Naive thymus-derived CD4-positive, alpha-beta T cell (primary cell): ENCODE results near the gene MLLT10. TPM values are rescaled to one million over a fixed set of nuclear protein-coding genes. Genes with fewer than 3 reads are reported as not detected.
A peak's percentile ranks its signal among the peaks of the same experiment; 100 is the strongest.

Source experiments
- ATAC-seq: fragments of 150-1000 bp; cut with Tn5 transposase; 2 replicates; pipeline ENCODE4 v1.10.0; 2021; ENCODE audit warnings: mild to moderate bottlenecking, moderate library complexity
- CTCF ChIA-PET: fragments of 350-600 bp; sonication (Branson Sonifier 250); formaldehyde crosslinking; loops from one replicate; lab custom pipeline; 2021; ENCODE audit warnings: antibody characterized with exemption; lab: Charles Lee
- POLR2A ChIA-PET: fragments of 350-600 bp; sonication (Branson Sonifier 250); formaldehyde crosslinking; loops from one replicate; lab custom pipeline; 2021; ENCODE audit warnings: antibody characterized with exemption, inconsistent platforms; lab: Charles Lee
- DNase-seq, 9 donors: peaks; one replicate each; pipeline versions ENCODE4 v3.0.0 to v3.0.0-alpha.2; 2020 to 2022; ENCODE audit warnings: mixed read lengths in 1 of 9
- H3K27ac ChIP-seq: one replicate; pipeline ENCODE4 v1.7.0; 2013; ENCODE audit warnings: mild to moderate bottlenecking, low read depth, low read length, moderate library complexity
- H3K27me3 ChIP-seq, 2 donors: one replicate each; pipeline ENCODE4 v1.7.0; 2013; ENCODE audit warnings: low read length in 2 of 2, mild to moderate bottlenecking in 2 of 2, moderate library complexity in 2 of 2; ENCODE audit not compliant: control insufficient read depth in 2 of 2, insufficient read depth in 2 of 2
- H3K36me3 ChIP-seq, 3 experiments: 1 replicate in 2 of 3; 2 replicates in 1 of 3; pipeline ENCODE4 v1.7.0; 2013; ENCODE audit warnings: low read length in 3 of 3, mild to moderate bottlenecking in 3 of 3, moderate library complexity in 1 of 3; ENCODE audit not compliant: insufficient read depth in 3 of 3, control insufficient read depth in 2 of 3
- H3K4me1 ChIP-seq, 2 donors: one replicate each; pipeline ENCODE4 v1.7.0; 2013; ENCODE audit warnings: low read length in 2 of 2, mild to moderate bottlenecking in 2 of 2, moderate library complexity in 1 of 2; ENCODE audit not compliant: control insufficient read depth in 2 of 2, insufficient read depth in 2 of 2
- H3K4me3 ChIP-seq: 2 replicates; pipeline ENCODE4 v1.7.0; 2013; ENCODE audit warnings: mild to moderate bottlenecking, low read length
- H3K9me3 ChIP-seq, 3 experiments: 1 replicate in 2 of 3; 2 replicates in 1 of 3; pipeline ENCODE4 v1.7.0; 2013; ENCODE audit warnings: low read length in 3 of 3; ENCODE audit not compliant: control insufficient read depth in 2 of 3
- H3K27ac Mint-ChIP-seq, 9 donors: one replicate each; pipeline ENCODE4 v1.8.0; 2020 to 2022; ENCODE audit warnings: mixed read lengths in 9 of 9, mild to moderate bottlenecking in 8 of 9, moderate library complexity in 5 of 9, inconsistent platforms in 2 of 9
- H3K27me3 Mint-ChIP-seq, 5 donors: one replicate each; pipeline ENCODE4 v1.8.0; 2021 to 2022; ENCODE audit warnings: mixed read lengths in 5 of 5, mild to moderate bottlenecking in 1 of 5
- H3K36me3 Mint-ChIP-seq, 5 donors: one replicate each; pipeline ENCODE4 v1.8.0; 2020 to 2022; ENCODE audit warnings: mixed read lengths in 5 of 5, mild to moderate bottlenecking in 3 of 5, inconsistent platforms in 1 of 5
- H3K4me1 Mint-ChIP-seq, 7 donors: one replicate each; pipeline ENCODE4 v1.8.0; 2020 to 2022; ENCODE audit warnings: mixed read lengths in 7 of 7, mild to moderate bottlenecking in 3 of 7, inconsistent platforms in 1 of 7
- H3K4me3 Mint-ChIP-seq, 10 donors: one replicate each; pipeline ENCODE4 v1.8.0; 2020 to 2022; ENCODE audit warnings: mild to moderate bottlenecking in 10 of 10, mixed read lengths in 10 of 10, moderate library complexity in 6 of 10, inconsistent platforms in 2 of 10
- H3K9me3 Mint-ChIP-seq, 11 donors: one replicate each; pipeline ENCODE4 v1.8.0; 2020 to 2022; ENCODE audit warnings: mixed read lengths in 11 of 11, mild to moderate bottlenecking in 4 of 11, inconsistent platforms in 1 of 11, moderate library complexity in 1 of 11
- intact Hi-C, 2 donors: fragments of 100-400 bp; cut with micrococcal nuclease; formaldehyde crosslinking; loops; one replicate each; pipeline ENCODE4 v1.15.1; 2023
- polyA plus RNA-seq, 2 donors: library from polyadenylated mRNA; unstranded; fragments of 300-500 nt; fragmentation: Illumina TruSeq; gene quantifications; one replicate each; pipeline ENCODE4 v1.2.3, GENCODE V29; 2021
- total RNA-seq, 6 experiments: library from RNA in 5 of 6; stranded (reverse) in 5 of 6; gene quantifications; 1 replicate in 5 of 6; 2 replicates in 1 of 6; pipeline ENCODE4 v1.2.3 and lab custom pipeline; 2021 to 2026

The MLLT10 gene
- total and polyA plus RNA-seq, 7 experiments from 2014 or later, result 6.0 to 74.2 (median 61.2) TPM

- H3K27ac ChIP-seq, result peak overlapping the region; percentile 68
- peaks cover 6 to 62% (median 21%) of the 10 kb centered on the region in 5 donors for H3K27me3 Mint-ChIP-seq
- intact Hi-C loops, result loop anchor here (2.0 to 10.0 kb wide), 4 partner anchors 475 to 1127 kb away; partner anchors contain the start of genes BMI1 (in 1 of the 2) and DNAJC1 (in 1 of the 2)
These were observed 6.3 kb upstream of the MLLT10 start for GRCh38 chr10:21527598-21528235.

GRCh38 chr10:21528236-21529031 is 5.6 kb upstream of the MLLT10 start:
- Histone ChIP-seq H3K27me3 (no peaks in the 10 kb centered on the region), H3K4me1 (peaks cover 13 to 24% of the 10 kb centered on the region in 2 donors), H3K36me3 (no peaks in the 10 kb centered on the region), H3K9me3 (no peaks in the 10 kb centered on the region), H3K4me3 (no peak overlapping the region), H3K27ac (no peak overlapping the region)
- ChIA-PET CTCF (interaction anchor here (0.7 kb wide), 1 partner anchor 57 kb away, joined by 3 read pairs; no protein-coding TSS in a partner anchor), POLR2A (interaction anchor here (1.2 to 2.1 kb wide), 3 partner anchors 9 to 700 kb away, joined by 3 to 10 read pairs (median 8); no protein-coding TSS in a partner anchor)
- intact Hi-C loops, result loop anchor here (5.0 to 10.0 kb wide), 3 partner anchors 726 to 1126 kb away; partner anchors contain the start of gene BMI1 (in 1 of the 2)
- DNase-seq (no peak), ATAC-seq (no peak)
- peaks cover 3 to 57% (median 14%) of the 10 kb centered on the region in 5 donors for H3K27me3 Mint-ChIP-seq
- H3K36me3 Mint-ChIP-seq, result peaks cover 0 to 8% (median 0%) of the 10 kb centered on the region in 5 donors
- no peaks in the 10 kb centered on the region for H3K9me3 Mint-ChIP-seq
- H3K4me1 Mint-ChIP-seq, result peaks cover 23 to 50% (median 42%) of the 10 kb centered on the region in 7 donors
- H3K4me3 Mint-ChIP-seq, result peak overlapping the region in 8 of 10 donors; percentile 34 to 91 (median 83)
- H3K27ac Mint-ChIP-seq, result peak overlapping the region in 8 of 9 donors; percentile 43 to 97 (median 90)

More at GRCh38 chr10:21527598-21528235, 6.3 kb upstream of the MLLT10 start:
- H3K9me3 Mint-ChIP-seq, result no peaks in the 10 kb centered on the region
- Histone ChIP-seq H3K36me3 (no peaks in the 10 kb centered on the region), H3K27me3 (no peaks in the 10 kb centered on the region), H3K4me3 (peak overlapping the region; percentile 79), H3K9me3 (no peaks in the 10 kb centered on the region), H3K4me1 (peaks cover 5 to 19% of the 10 kb centered on the region in 2 donors)
- peaks cover 16 to 43% (median 35%) of the 10 kb centered on the region in 7 donors for H3K4me1 Mint-ChIP-seq
- ATAC-seq, result no peak
- ChIA-PET CTCF (interaction anchor here (0.6 to 1.1 kb wide), 2 partner anchors 9 to 93 kb away, joined by 4 to 6 read pairs; no protein-coding TSS in a partner anchor), POLR2A (interaction anchor here (0.6 to 2.1 kb wide), 5 partner anchors 9 to 701 kb away, joined by 3 to 10 read pairs (median 5); partner anchors contain the start of gene DNAJC1)
- H3K36me3 Mint-ChIP-seq, result peaks cover 0 to 8% (median 0%) of the 10 kb centered on the region in 5 donors
- DNase-seq, result peak in 1 of 9 donors; percentile 25
- peak overlapping the region; percentile 67 to 98 (median 84) for H3K4me3 Mint-ChIP-seq
- peak overlapping the region; percentile 15 to 97 (median 87) for H3K27ac Mint-ChIP-seq

- ATAC-seq, result no peak
- CTCF ChIA-PET, result interaction anchor here (0.7 kb wide), 2 partner anchors 8 to 56 kb away, joined by 3 read pairs; no protein-coding TSS in a partner anchor
- H3K36me3 Mint-ChIP-seq, result peaks cover 0 to 8% (median 0%) of the 10 kb centered on the region in 5 donors
These were observed 4.8 kb upstream of the MLLT10 start for GRCh38 chr10:21529032-21529910.

GRCh38 chr10:21530168-21530567 is 3.9 kb upstream of the MLLT10 start:
- H3K27me3 Mint-ChIP-seq, result peaks cover 0 to 45% (median 7%) of the 10 kb centered on the region in 5 donors
- H3K36me3 ChIP-seq, result no peaks in the 10 kb centered on the region
- H3K4me3 ChIP-seq, result no peak overlapping the region
- H3K27me3 ChIP-seq, result no peaks in the 10 kb centered on the region
- no peaks in the 10 kb centered on the region for H3K9me3 Mint-ChIP-seq
- H3K36me3 Mint-ChIP-seq, result peaks cover 0 to 6% (median 0%) of the 10 kb centered on the region in 5 donors
- ChIA-PET POLR2A (interaction anchor here (0.6 to 1.2 kb wide), 2 partner anchors 12 to 721 kb away, joined by 3 to 7 read pairs; no protein-coding TSS in a partner anchor), CTCF (no interaction called here)
- ATAC-seq (no peak), DNase-seq (no peak)
- H3K4me3 Mint-ChIP-seq, result no peak overlapping the region
- intact Hi-C loops, result loop anchor here (5.0 to 10.0 kb wide), 6 partner anchors 147 to 1907 kb away; partner anchors contain the start of genes MSRB2 (in 1 of the 2), OTUD1 (in 1 of the 2) and PIP4K2A (in 1 of the 2)
- no peak overlapping the region for H3K27ac ChIP-seq
- H3K4me1 Mint-ChIP-seq, result peaks cover 19 to 49% (median 34%) of the 10 kb centered on the region in 7 donors
- no peaks in the 10 kb centered on the region for H3K9me3 ChIP-seq
- peak overlapping the region in 1 of 9 donors; percentile 75 for H3K27ac Mint-ChIP-seq
- peaks cover 13 to 18% of the 10 kb centered on the region in 2 donors for H3K4me1 ChIP-seq

More at GRCh38 chr10:21529032-21529910, 4.8 kb upstream of the MLLT10 start:
- Histone ChIP-seq H3K4me1 (peaks cover 13 to 24% of the 10 kb centered on the region in 2 donors), H3K27me3 (no peaks in the 10 kb centered on the region), H3K27ac (no peak overlapping the region), H3K9me3 (no peaks in the 10 kb centered on the region), H3K4me3 (no peak overlapping the region), H3K36me3 (no peaks in the 10 kb centered on the region)
- H3K27ac Mint-ChIP-seq, result peak overlapping the region in 6 of 9 donors; percentile 18 to 97 (median 70)
- no peaks in the 10 kb centered on the region for H3K9me3 Mint-ChIP-seq
- POLR2A ChIA-PET, result interaction anchor here (0.6 to 1.2 kb wide), 2 partner anchors 11 to 722 kb away, joined by 3 to 7 read pairs; no protein-coding TSS in a partner anchor
- intact Hi-C loops, result loop anchor here (5.0 to 10.0 kb wide), 3 partner anchors 726 to 1126 kb away; partner anchors contain the start of gene BMI1 (in 1 of the 2)
- H3K27me3 Mint-ChIP-seq, result peaks cover 0 to 53% (median 10%) of the 10 kb centered on the region in 5 donors
- H3K4me3 Mint-ChIP-seq, result peak overlapping the region in 1 of 10 donors; percentile 88
- no peak for DNase-seq
- H3K4me1 Mint-ChIP-seq, result peaks cover 24 to 53% (median 43%) of the 10 kb centered on the region in 7 donors

GRCh38 chr10:21530641-21531040 is 3.4 kb upstream of the MLLT10 start:
- no peak overlapping the region for H3K4me3 Mint-ChIP-seq
- Histone ChIP-seq H3K36me3 (no peaks in the 10 kb centered on the region), H3K4me1 (peaks cover 13 to 18% of the 10 kb centered on the region in 2 donors), H3K9me3 (no peaks in the 10 kb centered on the region), H3K4me3 (no peak overlapping the region), H3K27me3 (no peaks in the 10 kb centered on the region), H3K27ac (no peak overlapping the region)
- H3K36me3 Mint-ChIP-seq, result peaks cover 0 to 4% (median 0%) of the 10 kb centered on the region in 5 donors
- peak overlapping the region in 2 of 9 donors; percentile 52 to 75 for H3K27ac Mint-ChIP-seq
- H3K9me3 Mint-ChIP-seq, result no peaks in the 10 kb centered on the region
- ChIA-PET CTCF (no interaction called here), POLR2A (no interaction called here)
- peaks cover 0 to 41% (median 5%) of the 10 kb centered on the region in 5 donors for H3K27me3 Mint-ChIP-seq
- intact Hi-C loops, result loop anchor here (5.0 to 10.0 kb wide), 6 partner anchors 147 to 1907 kb away; partner anchors contain the start of genes MSRB2 (in 1 of the 2), OTUD1 (in 1 of the 2) and PIP4K2A (in 1 of the 2)
- H3K4me1 Mint-ChIP-seq, result peaks cover 17 to 49% (median 34%) of the 10 kb centered on the region in 7 donors
- ATAC-seq (no peak), DNase-seq (no peak)
